OCI-LY7 (cell line): Measurements from ENCODE around the gene DNASE1.

Experiments used
- EZH2phosphoT487 ChIP-seq: fragments of 200-600 bp; sonication (generic); IDR thresholded peaks from 2 replicates; pipeline ENCODE4 v1.6.1; 2018; ENCODE audit warnings: low read depth, borderline replicate concordance, mild to moderate bottlenecking, mixed run types, antibody characterized with exemption, low read length, moderate library complexity, mixed read lengths
- TF ChIP-seq, protein P1 (sequence below): fragments of 200-600 bp; sonication (generic); conservative IDR thresholded peaks from 2 replicates; pipeline ENCODE4 v1.5.1; 2014; ENCODE audit warnings: mild to moderate bottlenecking, antibody characterized with exemption, low read length, moderate library complexity, mixed read lengths

- TF ChIP-seq, protein P1, sequence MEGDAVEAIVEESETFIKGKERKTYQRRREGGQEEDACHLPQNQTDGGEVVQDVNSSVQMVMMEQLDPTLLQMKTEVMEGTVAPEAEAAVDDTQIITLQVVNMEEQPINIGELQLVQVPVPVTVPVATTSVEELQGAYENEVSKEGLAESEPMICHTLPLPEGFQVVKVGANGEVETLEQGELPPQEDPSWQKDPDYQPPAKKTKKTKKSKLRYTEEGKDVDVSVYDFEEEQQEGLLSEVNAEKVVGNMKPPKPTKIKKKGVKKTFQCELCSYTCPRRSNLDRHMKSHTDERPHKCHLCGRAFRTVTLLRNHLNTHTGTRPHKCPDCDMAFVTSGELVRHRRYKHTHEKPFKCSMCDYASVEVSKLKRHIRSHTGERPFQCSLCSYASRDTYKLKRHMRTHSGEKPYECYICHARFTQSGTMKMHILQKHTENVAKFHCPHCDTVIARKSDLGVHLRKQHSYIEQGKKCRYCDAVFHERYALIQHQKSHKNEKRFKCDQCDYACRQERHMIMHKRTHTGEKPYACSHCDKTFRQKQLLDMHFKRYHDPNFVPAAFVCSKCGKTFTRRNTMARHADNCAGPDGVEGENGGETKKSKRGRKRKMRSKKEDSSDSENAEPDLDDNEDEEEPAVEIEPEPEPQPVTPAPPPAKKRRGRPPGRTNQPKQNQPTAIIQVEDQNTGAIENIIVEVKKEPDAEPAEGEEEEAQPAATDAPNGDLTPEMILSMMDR, result no peak
- TF ChIP-seq EZH2phosphoT487, result no peak
These were observed 43.1 kb upstream of the DNASE1 start, which contains the start of gene SLX4 for GRCh38 chr16:3611146-3611975.
